Stimulated activated CD4-positive, alpha-beta T cell treated with anti-CD3 and anti-CD28 coated beads, Interleukin-1b, Interleukin-23, amount 100 ng/mL, for 48 hours (primary cell): ENCODE results near the gene IGSF23.
"Not testable (repeated sequence)": the region's sequence is repeated elsewhere in the genome, so short reads cannot be mapped to it uniquely, and the experiment has no call there.

Source experiments
- DNase-seq: peaks from one replicate; pipeline ENCODE4 v3.0.0-alpha.2; 2020

Gene IGSF23

GRCh38 chr19:44614313-44614712 lies 950 bp downstream of the IGSF23 start:
- no peak for DNase-seq

GRCh38 chr19:44615863-44616247 lies 2.5 kb downstream of the IGSF23 start:
- no peak for DNase-seq

- no peak for DNase-seq
Measured at GRCh38 chr19:44617110-44617880, 3.9 kb downstream of the IGSF23 start.

GRCh38 chr19:44618640-44619357 lies 5.4 kb downstream of the IGSF23 start:
- no peak for DNase-seq

- DNase-seq, result no peak
Measured at GRCh38 chr19:44620667-44621066, 7.3 kb downstream of the IGSF23 start.

GRCh38 chr19:44621367-44621766 lies 8.0 kb downstream of the IGSF23 start:
- DNase-seq, result no peak

- DNase-seq, result no peak
Measured at GRCh38 chr19:44623080-44623479, 9.7 kb downstream of the IGSF23 start.

GRCh38 chr19:44623626-44624025 lies 10.3 kb downstream of the IGSF23 start:
- DNase-seq, result no peak

- DNase-seq, result no peak
Measured at GRCh38 chr19:44624840-44625354, 11.5 kb downstream of the IGSF23 start.

GRCh38 chr19:44625637-44626036 lies 12.3 kb downstream of the IGSF23 start:
- not testable (repeated sequence) for DNase-seq

- no peak for DNase-seq
Measured at GRCh38 chr19:44626048-44626624, 12.8 kb downstream of the IGSF23 start.

GRCh38 chr19:44627631-44628030 lies 14.3 kb downstream of the IGSF23 start:
- DNase-seq, result no peak

- no peak for DNase-seq
Measured at GRCh38 chr19:44628793-44629192, 15.4 kb downstream of the IGSF23 start.

- not testable (repeated sequence) for DNase-seq
Measured at GRCh38 chr19:44631611-44632010, 18.2 kb downstream of the IGSF23 start.

GRCh38 chr19:44634058-44634457 lies 20.7 kb downstream of the IGSF23 start:
- DNase-seq, result not testable (repeated sequence)

GRCh38 chr19:44634785-44635184 lies 21.4 kb downstream of the IGSF23 start:
- DNase-seq, result no peak

GRCh38 chr19:44635581-44636438 lies 22.4 kb downstream of the IGSF23 start:
- DNase-seq, result no peak

GRCh38 chr19:44636439-44637389 lies 23.4 kb downstream of the IGSF23 start:
- DNase-seq, result no peak

- no peak for DNase-seq
Measured at GRCh38 chr19:44637390-44637764, 24.0 kb downstream of the IGSF23 start.

GRCh38 chr19:44640518-44640917 lies 27.2 kb downstream of the IGSF23 start:
- no peak for DNase-seq

- DNase-seq, result no peak
Measured at GRCh38 chr19:44641501-44642265, 28.3 kb downstream of the IGSF23 start.
